Measurements from ENCODE around the gene PLLP.

PLLP gene

DNA sequence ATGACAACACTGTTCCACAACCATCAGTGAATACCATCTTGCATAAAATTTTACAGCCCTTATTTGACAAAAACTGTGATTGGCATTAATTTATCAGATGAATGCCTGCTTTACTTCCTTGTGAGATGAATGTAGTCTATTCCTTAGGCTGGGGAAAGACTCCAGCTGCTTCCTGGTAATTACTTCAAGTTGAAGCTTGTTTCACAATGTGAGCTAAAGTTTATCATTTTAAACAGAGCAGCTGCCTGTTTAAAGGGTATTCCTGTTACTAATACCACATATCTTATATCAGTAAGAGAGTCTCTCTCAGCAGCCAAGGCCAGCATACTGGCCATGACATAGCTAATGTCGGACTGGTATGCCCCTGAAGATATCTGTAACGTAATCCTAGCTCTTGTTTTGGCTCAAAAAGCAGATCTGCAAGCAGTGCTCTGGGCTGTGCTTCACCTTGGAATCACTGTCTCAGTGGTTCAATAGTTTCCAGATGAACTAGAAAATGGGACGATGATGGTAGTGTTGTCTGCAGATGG is 52.6 kb downstream of the PLLP start:
- in situ Hi-C loops (cut with HindIII; ENCODE audit: low sequenced_read_pairs) = no loop called here

DNA sequence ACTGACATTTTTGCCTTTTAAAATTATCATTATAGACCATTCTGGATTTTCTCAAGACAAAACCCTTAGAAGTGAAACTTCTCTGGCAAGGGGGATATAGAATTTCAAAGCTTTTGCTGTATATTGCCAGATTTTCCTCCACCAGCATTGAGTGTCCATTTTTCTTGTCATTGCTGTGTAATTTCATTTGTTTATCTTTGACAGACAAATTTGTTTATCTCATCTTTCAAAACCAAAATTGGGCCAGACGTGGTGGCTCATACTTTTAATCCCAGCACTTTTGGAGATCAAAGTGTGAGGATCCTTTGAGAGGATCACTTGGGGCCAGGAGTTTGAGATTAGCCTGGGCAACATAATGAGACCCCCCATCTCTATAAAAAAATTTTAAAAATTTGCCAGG is 55.4 kb downstream of the PLLP start:
- in situ Hi-C loops (cut with HindIII; ENCODE audit: low sequenced_read_pairs) = no loop called here

DNA sequence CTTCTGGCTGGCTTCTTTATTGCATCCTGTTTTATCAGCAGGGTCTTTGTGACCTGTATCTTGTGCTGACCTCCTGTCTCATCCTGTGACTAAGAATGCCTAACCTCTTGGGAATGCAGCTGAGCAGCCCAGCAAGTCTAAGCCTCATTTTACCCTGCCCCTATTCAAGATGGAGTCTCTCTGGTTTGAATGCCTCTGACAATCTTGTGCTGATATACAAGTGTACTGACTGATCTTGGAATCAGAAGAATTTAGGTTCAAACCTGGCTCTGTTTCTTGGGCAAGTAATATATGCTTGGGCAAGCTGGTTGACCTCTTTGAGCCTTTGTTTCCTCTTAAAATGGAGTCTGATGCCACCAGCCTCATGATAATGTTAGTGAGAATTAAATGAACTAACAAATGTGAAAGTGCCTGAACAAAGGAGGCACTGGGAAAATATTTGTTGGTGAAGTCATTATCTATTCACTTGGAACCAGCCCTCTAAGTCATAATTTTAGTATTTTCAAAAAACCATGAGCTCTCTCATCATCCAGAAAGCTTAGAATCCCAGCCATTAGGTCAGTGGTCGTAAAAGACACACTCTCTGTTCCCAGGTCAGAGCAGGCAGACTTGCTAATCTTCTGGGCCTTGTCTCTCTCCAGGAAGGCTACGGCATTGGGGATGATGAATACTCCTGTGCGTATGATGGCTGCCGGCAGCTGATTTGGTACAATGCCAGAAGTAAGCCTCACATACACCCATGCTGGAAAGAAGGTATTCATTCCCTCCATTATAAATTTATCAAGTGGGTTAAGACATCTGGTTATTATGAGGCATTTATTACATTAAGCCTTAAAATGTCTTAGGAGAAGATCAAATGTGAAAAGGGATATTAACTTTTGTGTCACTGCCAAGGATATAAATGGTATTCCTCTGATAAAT is 57.5 kb downstream of the PLLP start:
- in situ Hi-C loops (cut with HindIII; ENCODE audit: low sequenced_read_pairs) = no loop called here

DNA sequence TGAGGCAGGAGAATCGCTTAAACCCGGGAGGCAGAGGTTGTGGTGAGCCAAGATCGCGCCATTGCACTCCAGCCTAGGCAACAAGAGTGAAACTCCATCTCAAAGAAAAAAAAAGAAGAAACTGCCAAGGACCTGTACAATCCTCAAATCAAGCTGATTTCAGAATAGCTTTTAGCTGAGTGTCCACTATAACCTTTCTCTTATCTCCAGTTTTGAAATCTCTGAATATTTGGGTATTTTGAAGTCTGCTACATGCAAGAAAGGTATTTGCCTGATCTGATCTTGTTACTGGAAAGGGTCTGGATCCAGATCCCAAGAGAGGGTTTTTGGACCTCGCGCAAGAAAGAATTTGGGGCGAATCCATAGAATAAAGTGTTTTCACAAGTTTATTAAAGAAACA is 58.5 kb downstream of the PLLP start:
- in situ Hi-C loops (cut with HindIII; ENCODE audit: low sequenced_read_pairs) = no loop called here

DNA sequence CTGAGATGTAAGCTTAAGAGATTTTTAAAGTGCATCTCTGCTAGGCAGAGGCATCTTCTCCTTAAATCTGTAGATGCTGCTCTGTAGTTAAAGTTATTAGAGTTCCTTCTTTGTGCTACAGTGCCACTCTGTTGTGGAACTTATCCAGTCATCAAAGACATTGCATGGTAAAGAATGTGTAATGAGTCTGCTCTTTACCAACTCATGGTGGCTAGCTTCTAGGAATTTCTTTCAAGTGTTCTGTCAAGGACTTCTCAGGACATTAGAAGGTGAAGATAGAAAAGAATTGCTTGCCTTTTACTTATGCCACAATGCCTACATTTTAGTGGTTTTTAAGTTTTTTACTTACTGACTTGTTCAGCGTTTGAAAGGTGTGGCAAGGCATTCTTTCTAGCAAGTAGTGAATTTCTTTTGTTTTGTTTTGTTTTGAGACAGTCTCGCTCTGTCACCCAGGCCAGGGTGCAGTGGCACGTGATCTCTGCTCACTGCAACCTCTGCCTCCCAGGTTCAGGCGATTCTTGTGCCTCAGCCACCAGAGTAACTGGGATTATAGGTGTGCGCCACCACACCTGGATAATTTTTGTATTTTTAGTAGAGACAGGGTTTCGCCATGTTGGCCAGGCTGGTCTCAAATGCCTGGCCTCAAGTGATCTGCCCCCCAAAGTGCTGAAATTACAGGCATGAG is 59.7 kb downstream of the PLLP start:
- in situ Hi-C loops (cut with HindIII; ENCODE audit: low sequenced_read_pairs) = no loop called here

DNA sequence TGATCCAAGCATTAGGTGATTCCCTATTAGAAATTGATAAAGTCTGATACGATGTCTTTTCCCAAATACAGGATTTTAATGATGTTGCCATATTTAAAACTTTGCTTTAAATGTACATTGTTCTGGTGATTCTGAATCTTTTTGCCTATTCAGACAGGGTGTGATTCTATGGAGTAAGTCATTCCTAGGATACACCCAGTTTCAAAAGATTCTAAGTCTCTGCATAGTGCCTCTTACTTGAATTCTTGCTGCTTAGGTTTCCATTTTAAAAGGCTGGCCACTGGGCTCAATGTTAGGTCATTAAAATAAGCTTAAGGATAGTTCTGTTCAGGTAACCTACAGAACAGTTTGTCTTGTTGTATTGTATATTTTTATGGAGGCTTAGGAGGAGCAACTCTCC is 61.4 kb downstream of the PLLP start:
- in situ Hi-C loops (cut with HindIII; ENCODE audit: low sequenced_read_pairs) = no loop called here

DNA sequence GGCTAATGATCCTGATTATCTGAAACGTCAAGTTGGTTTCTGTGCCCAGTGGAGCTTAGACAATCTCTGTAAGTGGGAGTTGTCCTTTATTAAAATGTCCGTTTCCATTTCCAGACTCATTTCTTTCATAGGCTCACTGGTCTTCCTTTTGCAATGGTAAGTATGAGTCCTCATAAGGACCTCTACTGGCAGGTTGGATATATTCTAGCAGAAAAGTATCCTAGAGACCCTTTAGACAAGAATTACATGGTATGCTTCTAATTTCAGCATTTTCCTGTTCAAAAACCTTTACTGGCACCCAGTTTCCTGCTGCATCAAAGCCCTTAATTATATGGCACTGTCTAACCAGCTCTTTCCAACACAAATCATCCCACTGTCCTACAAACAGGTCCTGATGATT is 67.5 kb downstream of the PLLP start:
- in situ Hi-C loops (cut with HindIII; ENCODE audit: low sequenced_read_pairs) = no loop called here

DNA sequence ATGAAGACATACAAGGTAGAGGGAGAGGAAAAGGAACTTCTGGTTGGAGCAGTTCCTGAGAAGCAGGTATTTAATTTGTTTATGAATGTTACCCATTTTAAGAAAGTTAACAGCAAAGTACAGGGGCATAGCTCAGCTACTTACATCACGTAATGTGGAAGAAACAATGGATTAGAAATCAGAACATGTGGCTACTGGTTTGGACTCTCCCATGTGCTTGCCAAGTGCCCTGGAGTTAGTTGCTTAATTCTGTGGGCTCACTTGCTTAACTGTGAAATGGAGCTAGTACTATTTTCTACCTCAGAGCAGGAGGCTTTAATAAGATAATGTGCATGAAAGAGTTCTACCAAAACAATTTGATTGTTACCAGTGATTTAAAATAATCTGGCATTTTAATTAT is 71.0 kb downstream of the PLLP start:
- in situ Hi-C loops (cut with HindIII; ENCODE audit: low sequenced_read_pairs) = no loop called here

DNA sequence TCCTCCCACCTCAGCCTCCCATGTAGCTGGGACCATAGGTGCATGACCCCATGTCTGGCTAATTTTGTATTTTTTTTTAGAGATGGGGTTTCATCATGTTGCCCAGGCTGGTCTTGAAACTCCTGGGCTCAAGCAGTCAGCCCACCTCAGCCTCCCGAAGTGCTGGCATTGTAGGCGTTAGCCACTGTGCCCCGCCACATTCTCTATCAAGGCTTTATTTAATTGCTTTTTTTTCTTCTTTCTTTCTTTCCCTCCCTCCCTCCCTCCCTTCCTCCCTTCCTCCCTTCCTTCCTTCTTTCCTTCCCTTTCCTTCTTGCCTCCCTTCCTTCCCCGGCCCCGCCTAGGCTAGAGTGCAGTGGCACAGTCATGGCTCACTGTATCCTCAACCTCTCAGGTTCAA is 74.7 kb downstream of the PLLP start:
- in situ Hi-C loops (cut with HindIII; ENCODE audit: low sequenced_read_pairs) = no loop called here

DNA sequence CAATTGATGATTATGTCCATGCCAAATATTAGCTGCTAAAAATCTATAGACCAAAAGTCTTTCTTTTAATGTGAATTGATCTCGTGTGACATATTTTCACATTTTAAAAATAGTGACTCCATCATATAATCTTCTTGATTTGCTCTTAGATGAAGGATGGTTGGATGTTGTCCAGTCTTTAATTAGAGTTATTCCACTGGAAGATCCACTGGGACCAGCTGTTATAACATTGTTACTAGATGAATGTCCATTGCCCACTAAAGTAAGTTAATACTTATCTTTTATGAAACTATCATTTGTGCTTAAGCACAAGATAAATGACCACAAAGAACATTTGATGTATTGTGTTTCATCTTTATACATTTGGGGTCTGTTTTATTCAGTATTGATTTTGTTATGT is 75.5 kb downstream of the PLLP start:
- in situ Hi-C loops (cut with HindIII; ENCODE audit: low sequenced_read_pairs) = no loop called here

Measured in endothelial cell of hepatic sinusoid (primary cell).